ENCODE measurements around the gene DCTN1. TPM values are rescaled to one million over a fixed set of nuclear protein-coding genes. Genes with fewer than 3 reads are reported as not detected.

The DCTN1 gene
- polyA plus RNA-seq, 2 of the 4 experiments (the other 2 are of a cell fraction) = 95.1 to 106 TPM

- Histone ChIP-seq H3K4me3 (no peak overlapping the region), H3K9me3 (no peaks in the 10 kb centered on the region), H3K27ac (no peak overlapping the region), H3K4me2 (no peak overlapping the region), H3K4me1 (0 out of 3 replicates have a peak, but pooled peaks cover 3% of the 10 kb centered on the region)
- ATAC-seq = no peak
- CTCF ChIA-PET = interaction anchor here (1.1 to 2.9 kb wide), 2 partner anchors 15 to 24 kb away, joined by 3 to 16 read pairs; no protein-coding TSS in a partner anchor
- FAIRE-seq = no peak
- TF ChIP-seq HOXA7 (CRISPR knock-in tag; IDR thresholded peaks at IDR 0.05) = no peak
- TF ChIP-seq RCOR1 (IDR thresholded peaks at IDR 0.05; ENCODE audit: low read depth, low read length) = no peak
- TF ChIP-seq SREBF2 (IDR thresholded peaks at IDR 0.05) = no peak
- TF ChIP-seq NFE2L2 (conservative IDR thresholded peaks at IDR 0.05; ENCODE audit: low read length) = no peak
- no peak for TF ChIP-seq EHMT2 (IDR thresholded peaks at IDR 0.05; ENCODE audit: low read depth)
- no peak for TF ChIP-seq CBX2 (IDR thresholded peaks at IDR 0.05; ENCODE audit: borderline replicate concordance, low read depth)
- no peak for TF ChIP-seq RNF2 (IDR thresholded peaks at IDR 0.05; ENCODE audit: borderline replicate concordance, low read depth)
- no peak for TF ChIP-seq HMGXB4 (CRISPR knock-in tag; IDR thresholded peaks at IDR 0.05; ENCODE audit: borderline replicate concordance)
- no peak for TF ChIP-seq FOSB (CRISPR knock-in tag; IDR thresholded peaks at IDR 0.05)
- TF ChIP-seq MAX (IDR thresholded peaks at IDR 0.05) = no peak
- TF ChIP-seq MYC (IDR thresholded peaks at IDR 0.05; ENCODE audit: borderline replicate concordance, low read length) = no peak
- no peak for TF ChIP-seq JUN (IDR thresholded peaks at IDR 0.05)
- no peak for TF ChIP-seq ZFP36 (IDR thresholded peaks at IDR 0.05; ENCODE audit: borderline replicate concordance, partially characterized antibody)
- TF ChIP-seq GATA3 (IDR thresholded peaks at IDR 0.05; ENCODE audit: borderline replicate concordance) = no peak
- no peak for TF ChIP-seq ESRRA (IDR thresholded peaks at IDR 0.05; ENCODE audit: borderline replicate concordance, low read length)
- 51% methylated on average over 5 of the region's 5 CpGs for WGBS (ENCODE audit: missing lambda C conversion rate)
- POLR2A ChIA-PET = no interaction called here
- DNase-seq (ENCODE audit: low read depth in 1 of 2, low spot score in 1 of 2) = no peak
Measured at GRCh38 chr2:74407682-74408081, 27.6 kb upstream of the DCTN1 start.

GRCh38 chr2:74406035-74406434 is 25.9 kb upstream of the DCTN1 start:
- no peak for TF ChIP-seq ZSCAN20 (CRISPR knock-in tag; IDR thresholded peaks at IDR 0.05)
- TF ChIP-seq CHD4 (IDR thresholded peaks at IDR 0.05; ENCODE audit: borderline replicate concordance) = no peak
- no peak for TF ChIP-seq HOXB13 (CRISPR knock-in tag; IDR thresholded peaks at IDR 0.05; ENCODE audit: low read depth)
- TF ChIP-seq EP300 (IDR thresholded peaks at IDR 0.05) = no peak
- no peak for TF ChIP-seq CBX8 (IDR thresholded peaks at IDR 0.05)
- no peak for TF ChIP-seq FOXS1 (CRISPR knock-in tag; IDR thresholded peaks at IDR 0.05)
- TF ChIP-seq POLR2A (IDR thresholded peaks at IDR 0.05; ENCODE audit: low read length) = no peak
- TF ChIP-seq JUNB (IDR thresholded peaks at IDR 0.05) = no peak
- TF ChIP-seq RARB (CRISPR knock-in tag; IDR thresholded peaks at IDR 0.05) = no peak
- TF ChIP-seq POLR2AphosphoS2 (conservative IDR thresholded peaks at IDR 0.05; ENCODE audit: low read length) = no peak
- TF ChIP-seq EHF (CRISPR knock-in tag; IDR thresholded peaks at IDR 0.05) = no peak
- no peak for TF ChIP-seq BHLHE40 (IDR thresholded peaks at IDR 0.05; ENCODE audit: low read depth, low read length)
- TF ChIP-seq CTCF (IDR thresholded peaks at IDR 0.05) = no peak
- no peak for TF ChIP-seq HOXB5 (CRISPR knock-in tag; IDR thresholded peaks at IDR 0.05)
- 0 out of 3 replicates have a peak, but pooled peaks cover 3% of the 10 kb centered on the region for H3K4me1 ChIP-seq
- H3K4me2 ChIP-seq = no peak overlapping the region
- peak; percentile 24 to 59; a peak in 4 of 6 replicates for ATAC-seq
- no peak overlapping the region for H3K27ac ChIP-seq
- no peak overlapping the region for H3K4me3 ChIP-seq
- no peaks in the 10 kb centered on the region for H3K9me3 ChIP-seq
- CTCF ChIA-PET = interaction anchor here (1.0 to 1.3 kb wide), 3 partner anchors 14 to 156 kb away, joined by 3 to 5 read pairs (median 3); no protein-coding TSS in a partner anchor
- POLR2A ChIA-PET = no interaction called here
- DNase-seq (ENCODE audit: low read depth in 1 of 2, low spot score in 1 of 2) = no peak
- no peak for FAIRE-seq

Measured in A549 (cell line).